ENCODE data around the gene DACT2.

DNA sequence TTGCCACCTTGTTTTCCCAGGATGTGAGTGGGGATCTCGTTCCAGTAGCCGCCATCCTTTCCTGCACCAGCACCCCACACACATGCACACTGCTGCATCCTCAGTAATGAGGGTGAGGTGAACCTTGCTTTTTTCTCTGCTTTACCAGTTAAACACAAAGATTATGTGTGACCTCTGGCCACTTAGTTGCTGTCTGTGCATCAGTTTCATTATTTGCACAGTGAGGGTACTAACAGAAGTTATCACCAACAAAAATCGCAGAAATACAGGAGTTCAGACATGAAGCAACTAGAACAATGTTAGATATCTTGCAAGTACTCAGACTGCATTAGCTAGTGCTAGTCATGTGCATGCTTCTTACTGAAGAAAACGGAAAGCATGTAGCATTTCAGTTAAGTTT, 17.4 kb upstream of the DACT2 start:
- no peak for TF ChIP-seq POLR2AphosphoS5 (IDR thresholded peaks at IDR 0.05; ENCODE audit: low read depth, low read length)
- TF ChIP-seq TCF7L2 (IDR thresholded peaks at IDR 0.05; ENCODE audit: low read depth, low read length): no peak
- TF ChIP-seq, protein P1, sequence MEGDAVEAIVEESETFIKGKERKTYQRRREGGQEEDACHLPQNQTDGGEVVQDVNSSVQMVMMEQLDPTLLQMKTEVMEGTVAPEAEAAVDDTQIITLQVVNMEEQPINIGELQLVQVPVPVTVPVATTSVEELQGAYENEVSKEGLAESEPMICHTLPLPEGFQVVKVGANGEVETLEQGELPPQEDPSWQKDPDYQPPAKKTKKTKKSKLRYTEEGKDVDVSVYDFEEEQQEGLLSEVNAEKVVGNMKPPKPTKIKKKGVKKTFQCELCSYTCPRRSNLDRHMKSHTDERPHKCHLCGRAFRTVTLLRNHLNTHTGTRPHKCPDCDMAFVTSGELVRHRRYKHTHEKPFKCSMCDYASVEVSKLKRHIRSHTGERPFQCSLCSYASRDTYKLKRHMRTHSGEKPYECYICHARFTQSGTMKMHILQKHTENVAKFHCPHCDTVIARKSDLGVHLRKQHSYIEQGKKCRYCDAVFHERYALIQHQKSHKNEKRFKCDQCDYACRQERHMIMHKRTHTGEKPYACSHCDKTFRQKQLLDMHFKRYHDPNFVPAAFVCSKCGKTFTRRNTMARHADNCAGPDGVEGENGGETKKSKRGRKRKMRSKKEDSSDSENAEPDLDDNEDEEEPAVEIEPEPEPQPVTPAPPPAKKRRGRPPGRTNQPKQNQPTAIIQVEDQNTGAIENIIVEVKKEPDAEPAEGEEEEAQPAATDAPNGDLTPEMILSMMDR (IDR thresholded peaks at IDR 0.05): no peak
- TF ChIP-seq, protein P2, sequence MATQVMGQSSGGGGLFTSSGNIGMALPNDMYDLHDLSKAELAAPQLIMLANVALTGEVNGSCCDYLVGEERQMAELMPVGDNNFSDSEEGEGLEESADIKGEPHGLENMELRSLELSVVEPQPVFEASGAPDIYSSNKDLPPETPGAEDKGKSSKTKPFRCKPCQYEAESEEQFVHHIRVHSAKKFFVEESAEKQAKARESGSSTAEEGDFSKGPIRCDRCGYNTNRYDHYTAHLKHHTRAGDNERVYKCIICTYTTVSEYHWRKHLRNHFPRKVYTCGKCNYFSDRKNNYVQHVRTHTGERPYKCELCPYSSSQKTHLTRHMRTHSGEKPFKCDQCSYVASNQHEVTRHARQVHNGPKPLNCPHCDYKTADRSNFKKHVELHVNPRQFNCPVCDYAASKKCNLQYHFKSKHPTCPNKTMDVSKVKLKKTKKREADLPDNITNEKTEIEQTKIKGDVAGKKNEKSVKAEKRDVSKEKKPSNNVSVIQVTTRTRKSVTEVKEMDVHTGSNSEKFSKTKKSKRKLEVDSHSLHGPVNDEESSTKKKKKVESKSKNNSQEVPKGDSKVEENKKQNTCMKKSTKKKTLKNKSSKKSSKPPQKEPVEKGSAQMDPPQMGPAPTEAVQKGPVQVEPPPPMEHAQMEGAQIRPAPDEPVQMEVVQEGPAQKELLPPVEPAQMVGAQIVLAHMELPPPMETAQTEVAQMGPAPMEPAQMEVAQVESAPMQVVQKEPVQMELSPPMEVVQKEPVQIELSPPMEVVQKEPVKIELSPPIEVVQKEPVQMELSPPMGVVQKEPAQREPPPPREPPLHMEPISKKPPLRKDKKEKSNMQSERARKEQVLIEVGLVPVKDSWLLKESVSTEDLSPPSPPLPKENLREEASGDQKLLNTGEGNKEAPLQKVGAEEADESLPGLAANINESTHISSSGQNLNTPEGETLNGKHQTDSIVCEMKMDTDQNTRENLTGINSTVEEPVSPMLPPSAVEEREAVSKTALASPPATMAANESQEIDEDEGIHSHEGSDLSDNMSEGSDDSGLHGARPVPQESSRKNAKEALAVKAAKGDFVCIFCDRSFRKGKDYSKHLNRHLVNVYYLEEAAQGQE (IDR thresholded peaks at IDR 0.05; ENCODE audit: insufficient read depth in 1 of 2, low read depth in 2 of 2, low read length in 1 of 2): no peak

Data from Panc1 (cell line).